SU-DHL-6 (cell line): ENCODE data around the gene SNAPIN.

Experiments used
- CTCF ChIP-seq: fragments of 200-600 bp; sonication (generic); IDR thresholded peaks from one replicate; pipeline ENCODE4 v1.5.1; 2017; ENCODE audit warnings: antibody characterized with exemption, mild to moderate bottlenecking, low read length, moderate library complexity; ENCODE audit not compliant: insufficient read depth, poor library complexity, severe bottlenecking
- EZH2phosphoT487 ChIP-seq: fragments of 200-600 bp; sonication (generic), shearing (Covaris generic); conservative IDR thresholded peaks from 2 replicates; pipeline ENCODE4 v1.6.1; 2018; ENCODE audit warnings: mild to moderate bottlenecking, antibody characterized with exemption, low read length, moderate library complexity, mixed read lengths

DNA sequence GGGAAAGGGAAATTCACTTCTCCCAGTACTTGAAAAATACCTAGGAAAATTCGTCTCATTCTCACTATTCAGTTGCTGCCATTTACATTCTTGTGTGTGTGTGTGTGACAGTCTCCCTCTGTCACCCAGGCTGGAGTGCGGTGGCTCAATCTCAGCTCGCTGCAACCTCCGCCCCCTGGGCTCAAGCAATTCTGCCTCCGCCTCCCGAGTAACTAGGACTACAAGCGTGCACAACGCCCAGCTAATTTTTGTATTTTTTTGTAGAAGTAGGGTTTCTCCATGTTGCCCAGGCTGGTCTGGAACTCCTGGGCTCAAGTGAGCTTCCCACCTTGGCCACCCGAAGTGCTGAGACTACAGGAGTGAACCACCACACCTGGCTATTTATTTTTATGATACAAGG lies 1.2 kb downstream of the SNAPIN start:
- TF ChIP-seq CTCF (no peak), EZH2phosphoT487 (no peak)
